Mammary epithelial cell (primary cell): ENCODE data around the gene CPLANE2.

Experiments
- EZH2 ChIP-seq: IDR thresholded peaks from 2 replicates; pipeline ENCODE4 v1.6.1; 2012; ENCODE audit warnings: low read length, inconsistent platforms, borderline replicate concordance
- TF ChIP-seq, protein P1 (sequence below), 2 donors: IDR thresholded peaks in 1 of 2; conservative IDR thresholded peaks in 1 of 2; 2 replicates each; pipeline ENCODE4 v1.5.1; 2011 to 2012; ENCODE audit warnings: inconsistent platforms in 2 of 2, low read length in 2 of 2, mild to moderate bottlenecking in 2 of 2, control low read depth in 1 of 2, low read depth in 1 of 2; ENCODE audit not compliant: insufficient read depth in 1 of 2; ENCODE audit errors: extremely low read depth in 1 of 2

DNA sequence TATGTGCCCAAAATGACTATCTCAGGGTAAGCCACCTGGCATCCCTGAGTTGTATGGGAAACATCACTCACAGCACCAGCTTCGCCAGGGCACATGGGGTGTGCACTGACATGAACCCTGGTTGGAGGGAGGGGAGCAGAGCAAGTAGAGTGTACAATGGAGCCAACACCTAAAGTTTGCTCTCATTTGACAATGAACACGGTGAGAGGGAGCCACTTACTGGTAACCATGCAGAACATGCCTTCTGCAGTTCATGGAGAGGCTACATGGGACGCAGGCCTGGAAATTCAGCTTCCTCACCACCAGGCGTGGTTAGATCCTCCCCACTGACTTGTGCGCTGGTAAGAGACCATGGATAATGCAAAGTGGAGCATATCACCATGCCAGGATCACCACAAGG, 10.0 kb upstream of the CPLANE2 start:
- TF ChIP-seq, protein P1, sequence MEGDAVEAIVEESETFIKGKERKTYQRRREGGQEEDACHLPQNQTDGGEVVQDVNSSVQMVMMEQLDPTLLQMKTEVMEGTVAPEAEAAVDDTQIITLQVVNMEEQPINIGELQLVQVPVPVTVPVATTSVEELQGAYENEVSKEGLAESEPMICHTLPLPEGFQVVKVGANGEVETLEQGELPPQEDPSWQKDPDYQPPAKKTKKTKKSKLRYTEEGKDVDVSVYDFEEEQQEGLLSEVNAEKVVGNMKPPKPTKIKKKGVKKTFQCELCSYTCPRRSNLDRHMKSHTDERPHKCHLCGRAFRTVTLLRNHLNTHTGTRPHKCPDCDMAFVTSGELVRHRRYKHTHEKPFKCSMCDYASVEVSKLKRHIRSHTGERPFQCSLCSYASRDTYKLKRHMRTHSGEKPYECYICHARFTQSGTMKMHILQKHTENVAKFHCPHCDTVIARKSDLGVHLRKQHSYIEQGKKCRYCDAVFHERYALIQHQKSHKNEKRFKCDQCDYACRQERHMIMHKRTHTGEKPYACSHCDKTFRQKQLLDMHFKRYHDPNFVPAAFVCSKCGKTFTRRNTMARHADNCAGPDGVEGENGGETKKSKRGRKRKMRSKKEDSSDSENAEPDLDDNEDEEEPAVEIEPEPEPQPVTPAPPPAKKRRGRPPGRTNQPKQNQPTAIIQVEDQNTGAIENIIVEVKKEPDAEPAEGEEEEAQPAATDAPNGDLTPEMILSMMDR (conservative IDR thresholded peaks at IDR 0.05 in 1 of 2, IDR thresholded peaks at IDR 0.05 in 1 of 2; ENCODE audit: extremely low read depth in 1 of 2, insufficient read depth in 1 of 2, low read depth in 1 of 2, low read length in 2 of 2) = no peak
- TF ChIP-seq EZH2 = no peak
